SK-N-SH treated with all-trans-retinoic acid at 6 μM for 48 hours (cell line): ENCODE measurements around the gene THADA.

Experiments
- ARNTL ChIP-seq: fragments of 450-650 bp; formaldehyde crosslinking; IDR thresholded peaks from 2 replicates; pipeline ENCODE4 v1.5.0; 2020; ENCODE audit warnings: low read depth, mild to moderate bottlenecking, moderate library complexity, borderline replicate concordance
- BACH2 ChIP-seq: fragments of 250-450 bp; sonication (Bioruptor Pico); IDR thresholded peaks from 2 replicates; pipeline ENCODE4 v1.9.0; 2021; ENCODE audit warnings: mild to moderate bottlenecking, borderline replicate concordance
- ESRRG ChIP-seq: fragments of 250-450 bp; sonication (Bioruptor Pico); IDR thresholded peaks from 2 replicates; pipeline ENCODE4 v1.6.1; 2021; ENCODE audit warnings: mild to moderate bottlenecking
- ISL1 ChIP-seq: fragments of 250-450 bp; sonication (Bioruptor Pico); IDR thresholded peaks from 2 replicates; pipeline ENCODE4 v2.1.2; 2022; ENCODE audit warnings: mild to moderate bottlenecking, moderate library complexity
- PATZ1 ChIP-seq: fragments of 250-450 bp; sonication (Bioruptor Pico); IDR thresholded peaks from 2 replicates; pipeline ENCODE4 v1.8.0; 2020; ENCODE audit warnings: mild to moderate bottlenecking, moderate library complexity, borderline replicate concordance
- POU6F1 ChIP-seq: fragments of 250-450 bp; sonication (Bioruptor Pico); IDR thresholded peaks from 2 replicates; pipeline ENCODE4 v1.8.0; 2021; ENCODE audit warnings: low read depth, mild to moderate bottlenecking, moderate library complexity, borderline replicate concordance
- RARB ChIP-seq: fragments of 250-450 bp; sonication (Bioruptor Pico); IDR thresholded peaks from 2 replicates; pipeline ENCODE4 v1.8.0; 2021; ENCODE audit warnings: mild to moderate bottlenecking, moderate library complexity
- ZC3H10 ChIP-seq: fragments of 250-450 bp; sonication (Bioruptor Pico); IDR thresholded peaks from 2 replicates; pipeline ENCODE4 v1.5.1; 2021; ENCODE audit warnings: mild to moderate bottlenecking, moderate library complexity
- ZFP3 ChIP-seq: fragments of 250-450 bp; sonication (Bioruptor Pico); IDR thresholded peaks from 2 replicates; pipeline ENCODE4 v1.5.0; 2020; ENCODE audit warnings: mild to moderate bottlenecking, moderate library complexity
- ZFP30 ChIP-seq: fragments of 450-650 bp; formaldehyde crosslinking; IDR thresholded peaks from 2 replicates; pipeline ENCODE4 v1.5.0; 2022; ENCODE audit warnings: mild to moderate bottlenecking, moderate library complexity

- TF ChIP-seq ZFP3 (CRISPR knock-in tag) (no peak), ESRRG (no peak), ZFP30 (CRISPR knock-in tag) (no peak), RARB (CRISPR knock-in tag) (no peak), ARNTL (CRISPR knock-in tag) (no peak), POU6F1 (CRISPR knock-in tag) (no peak), BACH2 (CRISPR knock-in tag) (no peak), ZC3H10 (no peak), ISL1 (CRISPR knock-in tag) (no peak), PATZ1 (CRISPR knock-in tag) (no peak)
Measured at GRCh38 chr2:43270930-43271615, 324.8 kb downstream of the THADA start.
